WTC11 (cell line): ENCODE measurements around the gene MYL6B. TPM values are rescaled to one million over a fixed set of nuclear protein-coding genes. Genes with fewer than 3 reads are reported as not detected.

Experiments
- ATAC-seq: fragments of 200-7000 bp; cut with Tn5 transposase; 2 replicates; pipeline ENCODE4 v1.10.0; 2021; ENCODE audit warnings: mild to moderate bottlenecking, moderate library complexity
- CTCF ChIA-PET: fragments of 300-600 bp; sonication (Branson Sonifier 250); formaldehyde crosslinking; loops from one replicate; lab custom pipeline; 2021; ENCODE audit warnings: antibody characterized with exemption; lab: Charles Lee
- POLR2A ChIA-PET: fragments of 350-600 bp; sonication (Branson Sonifier 250); formaldehyde crosslinking; loops from one replicate; lab custom pipeline; 2021; ENCODE audit warnings: antibody characterized with exemption; lab: Charles Lee
- DNase-seq: peaks from one replicate; pipeline ENCODE4 v3.0.0; 2021; ENCODE audit warnings: low spot score
- H3K27ac Mint-ChIP-seq: 2 replicates; pipeline ENCODE4 v1.8.0; 2021; ENCODE audit warnings: mixed read lengths
- H3K27me3 Mint-ChIP-seq: 2 replicates; pipeline ENCODE4 v1.8.0; 2021; ENCODE audit warnings: low read depth, mild to moderate bottlenecking, moderate library complexity, mixed read lengths
- H3K36me3 Mint-ChIP-seq: 2 replicates; pipeline ENCODE4 v1.8.0; 2021; ENCODE audit warnings: mixed read lengths
- H3K4me1 Mint-ChIP-seq: 2 replicates; pipeline ENCODE4 v1.8.0; 2022; ENCODE audit warnings: mixed read lengths
- H3K4me3 Mint-ChIP-seq: 2 replicates; pipeline ENCODE4 v1.8.0; 2021; ENCODE audit warnings: mild to moderate bottlenecking, moderate library complexity, mixed read lengths
- H3K9me3 Mint-ChIP-seq: 2 replicates; pipeline ENCODE4 v1.8.0; 2021; ENCODE audit warnings: mixed read lengths
- CREB1 ChIP-seq: sonication (generic); formaldehyde crosslinking; IDR thresholded peaks from 2 replicates; pipeline ENCODE4 v1.8.0; 2023; ENCODE audit warnings: mild to moderate bottlenecking, missing genetic modification reagents
- E2F4 ChIP-seq: sonication (generic); formaldehyde crosslinking; IDR thresholded peaks from 2 replicates; pipeline ENCODE4 v1.8.1; 2022; ENCODE audit warnings: low read depth, mild to moderate bottlenecking, moderate library complexity, missing genetic modification reagents, borderline replicate concordance
- ESRRA ChIP-seq: sonication (generic); formaldehyde crosslinking; IDR thresholded peaks from 2 replicates; pipeline ENCODE4 v1.8.1; 2022; ENCODE audit warnings: mild to moderate bottlenecking, missing genetic modification reagents, borderline replicate concordance
- GRHL2 ChIP-seq: fragments of 250-450 bp; sonication (Bioruptor Pico); IDR thresholded peaks from 2 replicates; pipeline ENCODE4 v1.8.0; 2022; ENCODE audit warnings: mild to moderate bottlenecking, moderate library complexity; ENCODE audit not compliant: insufficient replicate concordance, severe bottlenecking
- GTF2I ChIP-seq: fragments of 250-450 bp; sonication (Bioruptor Pico); conservative IDR thresholded peaks from 2 replicates; pipeline ENCODE4 v1.4.0; 2021; ENCODE audit warnings: mild to moderate bottlenecking
- IRF1 ChIP-seq: sonication (generic); formaldehyde crosslinking; IDR thresholded peaks from 2 replicates; pipeline ENCODE4 v1.8.0; 2023; ENCODE audit warnings: missing genetic modification reagents
- MLX ChIP-seq: sonication (generic); formaldehyde crosslinking; IDR thresholded peaks from 2 replicates; pipeline ENCODE4 v1.8.1; 2023; ENCODE audit warnings: mild to moderate bottlenecking, missing genetic modification reagents, moderate library complexity
- NR2C2 ChIP-seq: sonication (generic); formaldehyde crosslinking; IDR thresholded peaks from 2 replicates; pipeline ENCODE4 v1.8.0; 2022; ENCODE audit warnings: mild to moderate bottlenecking, missing genetic modification reagents
- PRDM15 ChIP-seq: sonication (generic); formaldehyde crosslinking; IDR thresholded peaks from 2 replicates; pipeline ENCODE4 v1.8.0; 2022; ENCODE audit warnings: missing genetic modification reagents
- ZBTB21 ChIP-seq: sonication (generic); formaldehyde crosslinking; IDR thresholded peaks from 2 replicates; pipeline ENCODE4 v1.8.1; 2023; ENCODE audit warnings: mild to moderate bottlenecking, missing genetic modification reagents, borderline replicate concordance
- ZMAT4 ChIP-seq: fragments of 250-450 bp; sonication (Bioruptor Pico); IDR thresholded peaks from 2 replicates; pipeline ENCODE4 v1.9.0; 2021; ENCODE audit warnings: mild to moderate bottlenecking
- ZNF121 ChIP-seq: sonication (generic); formaldehyde crosslinking; IDR thresholded peaks from 2 replicates; pipeline ENCODE4 v1.8.0; 2023; ENCODE audit warnings: missing genetic modification reagents
- ZNF138 ChIP-seq: sonication (generic); formaldehyde crosslinking; conservative IDR thresholded peaks from 2 replicates; pipeline ENCODE4 v1.8.1; 2022; ENCODE audit warnings: mild to moderate bottlenecking, moderate library complexity, missing genetic modification reagents
- ZNF219 ChIP-seq: sonication (generic); formaldehyde crosslinking; IDR thresholded peaks from 2 replicates; pipeline ENCODE4 v1.8.0; 2023; ENCODE audit warnings: missing genetic modification reagents, mild to moderate bottlenecking, borderline replicate concordance
- ZNF232 ChIP-seq: sonication (generic); formaldehyde crosslinking; IDR thresholded peaks from 2 replicates; pipeline ENCODE4 v1.8.0; 2022; ENCODE audit warnings: mild to moderate bottlenecking, missing genetic modification reagents
- ZNF263 ChIP-seq: sonication (generic); formaldehyde crosslinking; IDR thresholded peaks from 2 replicates; pipeline ENCODE4 v1.8.1; 2022; ENCODE audit warnings: low read depth, mild to moderate bottlenecking, moderate library complexity, missing genetic modification reagents
- ZNF281 ChIP-seq: sonication (generic); formaldehyde crosslinking; IDR thresholded peaks from 2 replicates; pipeline ENCODE4 v1.8.0; 2023; ENCODE audit warnings: mild to moderate bottlenecking, missing genetic modification reagents
- total RNA-seq: library from RNA; stranded (reverse); gene quantifications from 3 replicates; pipeline ENCODE4 v1.2.3, GENCODE V29; 2021

Gene MYL6B
- total RNA-seq, 1 experiment from 2014 or later, result 173 TPM

GRCh38 chr12:56153678-56154065, 1.3 kb downstream of the MYL6B start (continued):
- no peak for TF ChIP-seq PRDM15 (CRISPR knock-in tag)
- no peak for TF ChIP-seq ESRRA (CRISPR knock-in tag)
- TF ChIP-seq MLX, result no peak
- no peak for TF ChIP-seq ZNF263 (CRISPR knock-in tag)
- no peak for TF ChIP-seq ZNF232
- TF ChIP-seq ZNF281 (CRISPR knock-in tag), result no peak
- TF ChIP-seq ZNF121 (CRISPR knock-in tag), result no peak
- no peak for TF ChIP-seq ZBTB21
- TF ChIP-seq NR2C2, result no peak

- H3K4me1 Mint-ChIP-seq, result peaks cover 25% of the 10 kb centered on the region
- DNase-seq (no peak), ATAC-seq (no peak)
- no peaks in the 10 kb centered on the region for H3K9me3 Mint-ChIP-seq
- CTCF ChIA-PET, result interaction anchor here (0.5 to 1.3 kb wide), 4 partner anchors 18 to 35 kb away, joined by 3 read pairs; partner anchors contain the start of genes ESYT1 and SMARCC2
- H3K36me3 Mint-ChIP-seq, result peaks cover 23% of the 10 kb centered on the region
- H3K27ac Mint-ChIP-seq, result no peak overlapping the region
- POLR2A ChIA-PET, result no interaction called here
- no peaks in the 10 kb centered on the region for H3K27me3 Mint-ChIP-seq
- no peak for TF ChIP-seq E2F4 (CRISPR knock-in tag)
- TF ChIP-seq ZNF219, result no peak
- TF ChIP-seq CREB1 (CRISPR knock-in tag), result no peak
- no peak for TF ChIP-seq GTF2I (CRISPR knock-in tag)
- no peak for TF ChIP-seq GRHL2 (CRISPR knock-in tag)
- no peak for TF ChIP-seq ZMAT4 (CRISPR knock-in tag)
- no peak for TF ChIP-seq IRF1 (CRISPR knock-in tag)
- no peak for TF ChIP-seq PRDM15 (CRISPR knock-in tag)
- TF ChIP-seq NR2C2, result no peak
- TF ChIP-seq ZNF138 (CRISPR knock-in tag), result no peak
- no peak overlapping the region for H3K4me3 Mint-ChIP-seq
These were observed 1.9 kb downstream of the MYL6B start for GRCh38 chr12:56154246-56154771.
